Measurements from ENCODE around the gene C12orf60.

Gene C12orf60

DNA sequence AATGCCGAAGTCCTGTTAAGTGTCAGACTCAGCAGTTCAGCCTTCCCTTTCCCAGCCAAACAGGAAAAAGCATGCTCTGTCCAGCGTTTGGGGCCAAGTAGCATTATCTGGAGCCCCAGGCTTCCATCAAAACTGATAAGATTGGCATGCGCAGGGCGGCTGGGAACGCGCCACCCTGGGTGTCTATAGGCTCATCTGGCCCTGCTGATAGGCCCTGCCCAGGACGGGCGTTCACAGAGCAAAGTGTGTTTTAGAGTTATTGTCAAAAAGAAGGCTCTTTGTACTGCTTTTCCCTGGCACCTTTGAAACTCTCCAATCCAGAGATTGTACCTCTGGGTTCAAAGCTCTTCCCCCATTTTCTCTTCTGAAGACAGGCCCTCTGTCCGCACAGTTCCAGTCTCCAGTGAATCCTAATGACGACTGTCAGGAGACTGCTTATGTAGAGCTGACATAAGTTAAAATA is 40.0 kb downstream of the C12orf60 start, which contains the start of gene ART4:
Gene ART4, minus strand, starts transcription at position 102 of the 463 bp plus-strand sequence. CDS start 413 bp downstream, outside the sequence.
- TF ChIP-seq, protein P1, sequence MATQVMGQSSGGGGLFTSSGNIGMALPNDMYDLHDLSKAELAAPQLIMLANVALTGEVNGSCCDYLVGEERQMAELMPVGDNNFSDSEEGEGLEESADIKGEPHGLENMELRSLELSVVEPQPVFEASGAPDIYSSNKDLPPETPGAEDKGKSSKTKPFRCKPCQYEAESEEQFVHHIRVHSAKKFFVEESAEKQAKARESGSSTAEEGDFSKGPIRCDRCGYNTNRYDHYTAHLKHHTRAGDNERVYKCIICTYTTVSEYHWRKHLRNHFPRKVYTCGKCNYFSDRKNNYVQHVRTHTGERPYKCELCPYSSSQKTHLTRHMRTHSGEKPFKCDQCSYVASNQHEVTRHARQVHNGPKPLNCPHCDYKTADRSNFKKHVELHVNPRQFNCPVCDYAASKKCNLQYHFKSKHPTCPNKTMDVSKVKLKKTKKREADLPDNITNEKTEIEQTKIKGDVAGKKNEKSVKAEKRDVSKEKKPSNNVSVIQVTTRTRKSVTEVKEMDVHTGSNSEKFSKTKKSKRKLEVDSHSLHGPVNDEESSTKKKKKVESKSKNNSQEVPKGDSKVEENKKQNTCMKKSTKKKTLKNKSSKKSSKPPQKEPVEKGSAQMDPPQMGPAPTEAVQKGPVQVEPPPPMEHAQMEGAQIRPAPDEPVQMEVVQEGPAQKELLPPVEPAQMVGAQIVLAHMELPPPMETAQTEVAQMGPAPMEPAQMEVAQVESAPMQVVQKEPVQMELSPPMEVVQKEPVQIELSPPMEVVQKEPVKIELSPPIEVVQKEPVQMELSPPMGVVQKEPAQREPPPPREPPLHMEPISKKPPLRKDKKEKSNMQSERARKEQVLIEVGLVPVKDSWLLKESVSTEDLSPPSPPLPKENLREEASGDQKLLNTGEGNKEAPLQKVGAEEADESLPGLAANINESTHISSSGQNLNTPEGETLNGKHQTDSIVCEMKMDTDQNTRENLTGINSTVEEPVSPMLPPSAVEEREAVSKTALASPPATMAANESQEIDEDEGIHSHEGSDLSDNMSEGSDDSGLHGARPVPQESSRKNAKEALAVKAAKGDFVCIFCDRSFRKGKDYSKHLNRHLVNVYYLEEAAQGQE (IDR thresholded peaks at IDR 0.05; ENCODE audit: insufficient read depth in 1 of 2, low read depth in 2 of 2, low read length in 2 of 2), result peak; percentile 69 to 90
- no peak for TF ChIP-seq TAF1 (IDR thresholded peaks at IDR 0.05; ENCODE audit: borderline replicate concordance, insufficient read depth, low read length)

DNA sequence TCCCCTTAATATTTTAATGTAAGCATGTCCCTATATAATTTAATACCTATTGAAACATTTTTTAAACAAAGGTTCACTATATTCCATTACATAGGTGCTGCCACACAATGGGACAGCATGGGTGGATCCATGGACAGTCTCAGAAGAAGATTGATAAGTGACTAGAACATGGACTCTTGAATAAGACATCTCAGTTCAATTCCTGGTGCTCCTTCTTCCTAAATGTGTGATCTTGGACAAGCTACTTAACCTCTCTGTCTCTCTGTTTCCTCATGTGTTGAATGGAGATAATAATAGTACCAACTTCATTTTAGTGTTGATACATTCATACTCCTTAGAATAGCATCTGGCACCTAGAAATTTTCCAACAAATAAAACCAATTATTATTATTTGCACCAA is 40.9 kb downstream of the C12orf60 start:
- no peak for TF ChIP-seq POLR2AphosphoS5 (IDR thresholded peaks at IDR 0.05; ENCODE audit: low read depth, low read length)

DNA sequence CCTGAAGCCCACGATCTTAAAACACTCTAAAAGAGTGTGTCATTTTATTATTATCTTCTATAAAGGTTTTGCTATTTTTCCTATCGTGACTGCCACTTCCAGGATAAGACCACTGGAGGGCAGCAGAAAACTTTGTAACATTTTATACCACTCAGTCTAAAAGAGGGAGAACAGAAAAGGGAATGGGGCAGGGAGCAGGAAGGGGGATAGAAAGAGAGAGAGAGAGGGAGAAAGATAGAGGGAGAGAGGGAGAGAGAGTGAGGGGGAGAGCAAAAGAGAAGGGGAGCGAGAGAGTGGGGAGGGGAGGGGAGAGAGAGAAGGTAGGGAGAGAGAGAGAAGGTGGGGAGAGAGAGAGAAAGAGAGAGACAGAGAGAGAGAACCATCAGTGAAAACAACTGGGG is 41.9 kb downstream of the C12orf60 start:
- TF ChIP-seq, protein P1 (IDR thresholded peaks at IDR 0.05; ENCODE audit: insufficient read depth in 1 of 2, low read depth in 2 of 2, low read length in 2 of 2), result no peak
- TF ChIP-seq TAF1 (IDR thresholded peaks at IDR 0.05; ENCODE audit: borderline replicate concordance, insufficient read depth, low read length) (no peak), SIN3A (IDR thresholded peaks at IDR 0.05; ENCODE audit: borderline replicate concordance, insufficient read depth, low read length) (no peak), FOXP2 (optimal IDR thresholded peaks at IDR 0.05; ENCODE audit: borderline replicate concordance, extremely low read depth, extremely low read length, insufficient read depth) (no peak), POLR2AphosphoS5 (IDR thresholded peaks at IDR 0.05; ENCODE audit: low read depth, low read length) (no peak)

DNA sequence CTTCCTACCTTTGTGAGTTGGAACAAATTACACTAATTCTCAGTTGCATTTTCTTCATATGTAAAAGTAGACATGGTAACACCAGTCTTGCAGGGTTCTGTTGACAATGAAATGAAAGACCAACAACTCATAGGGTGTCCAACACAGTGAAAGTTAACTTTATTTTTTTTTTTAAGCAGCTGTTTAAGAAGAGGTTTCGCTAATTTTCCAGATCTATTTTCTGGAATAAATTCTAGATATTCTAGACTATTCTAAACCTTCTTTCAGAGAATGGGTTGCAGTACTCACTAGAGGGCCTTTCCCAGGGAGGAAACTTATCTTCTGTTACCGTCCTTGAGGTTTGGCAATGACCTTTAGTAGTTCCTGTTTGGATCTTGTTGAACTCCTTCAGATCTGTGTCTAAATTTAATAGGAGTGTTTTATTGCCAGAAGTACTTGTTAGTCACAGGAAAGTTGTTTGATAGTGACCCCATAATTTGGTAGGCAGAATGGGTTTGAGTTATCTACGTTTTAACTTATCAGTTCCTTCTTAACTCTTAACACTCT is 42.6 kb downstream of the C12orf60 start:
- no peak for TF ChIP-seq POLR2AphosphoS5 (IDR thresholded peaks at IDR 0.05; ENCODE audit: low read depth, low read length)
- no peak for TF ChIP-seq TAF1 (IDR thresholded peaks at IDR 0.05; ENCODE audit: borderline replicate concordance, insufficient read depth, low read length)
- no peak for TF ChIP-seq FOXP2 (optimal IDR thresholded peaks at IDR 0.05; ENCODE audit: borderline replicate concordance, extremely low read depth, extremely low read length, insufficient read depth)
- no peak for TF ChIP-seq SIN3A (IDR thresholded peaks at IDR 0.05; ENCODE audit: borderline replicate concordance, insufficient read depth, low read length)
- TF ChIP-seq, protein P1 (IDR thresholded peaks at IDR 0.05; ENCODE audit: insufficient read depth in 1 of 2, low read depth in 2 of 2, low read length in 2 of 2), result no peak

DNA sequence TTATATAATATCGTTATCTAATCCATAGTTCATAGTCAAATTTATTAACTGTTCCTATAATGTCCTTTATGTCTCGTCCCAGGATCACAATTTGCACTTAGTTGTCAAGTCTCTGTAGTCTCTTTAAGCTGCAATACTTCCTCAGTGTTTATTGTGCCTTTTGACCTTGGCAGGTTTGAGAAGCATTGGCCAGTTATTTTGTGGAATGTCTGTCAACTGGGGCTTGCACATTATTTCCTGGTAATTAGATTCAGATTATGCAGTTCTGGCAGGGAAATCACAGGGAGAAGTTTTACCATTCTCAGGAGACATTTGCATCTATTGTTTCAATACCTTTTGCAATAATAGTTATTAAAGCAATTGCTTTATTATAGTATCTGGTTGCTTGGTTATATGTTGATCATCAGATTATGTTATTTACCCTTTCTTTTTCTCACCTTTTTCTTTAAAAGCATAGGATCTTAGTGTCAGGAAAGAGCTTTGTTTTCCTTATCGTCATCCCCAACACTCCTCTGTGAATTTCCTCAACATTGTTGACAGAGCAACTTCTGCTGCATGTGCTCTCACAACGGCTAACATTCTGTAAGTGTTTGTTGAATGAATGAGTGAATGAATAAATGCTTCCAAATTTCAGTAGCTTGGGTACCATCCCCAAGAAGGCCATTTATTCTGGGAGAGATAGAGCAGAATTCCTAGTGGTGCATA is 43.6 kb downstream of the C12orf60 start:
- TF ChIP-seq FOXP2 (optimal IDR thresholded peaks at IDR 0.05; ENCODE audit: borderline replicate concordance, extremely low read depth, extremely low read length, insufficient read depth) (no peak), SIN3A (IDR thresholded peaks at IDR 0.05; ENCODE audit: borderline replicate concordance, insufficient read depth, low read length) (peak; percentile 68; the same call in 1 of the 2 replicates), TAF1 (IDR thresholded peaks at IDR 0.05; ENCODE audit: borderline replicate concordance, insufficient read depth, low read length) (peak; percentile 40; the same call in 1 of the 2 replicates), POLR2AphosphoS5 (IDR thresholded peaks at IDR 0.05; ENCODE audit: low read depth, low read length) (peak; percentile 36; the same call in 1 of the 2 replicates)
- TF ChIP-seq, protein P1 (IDR thresholded peaks at IDR 0.05; ENCODE audit: insufficient read depth in 1 of 2, low read depth in 2 of 2, low read length in 2 of 2), result 0 out of 4 replicates have a peak, but pooled peaks of 1 of the 2 experiments have one; percentile 11

Data from PFSK-1 (cell line).